ENCODE data around the gene PGRMC2.

PGRMC2 gene

GRCh38 chr4:128241019-128241418, 46.6 kb downstream of the PGRMC2 start:
- Histone ChIP-seq H3K9ac (ENCODE audit: insufficient read length, low read depth) (no peak overlapping the region), H3K27me3 (ENCODE audit: insufficient read depth, insufficient read length) (no peaks in the 10 kb centered on the region), H3K36me3 (ENCODE audit: insufficient read depth, insufficient read length, low read length) (no peaks in the 10 kb centered on the region), H3K4me1 (ENCODE audit: insufficient read depth, insufficient read length) (no peaks in the 10 kb centered on the region), H3K9me3 (ENCODE audit: insufficient read depth, low read length) (peaks cover 6% of the 10 kb centered on the region), H3K4me3 (ENCODE audit: insufficient read length, low read depth) (no peak overlapping the region)
- TF ChIP-seq ZNF274 (IDR thresholded peaks at IDR 0.05; ENCODE audit: low read depth, low read length) (no peak), YY1 (IDR thresholded peaks at IDR 0.05; ENCODE audit: insufficient read depth, insufficient read length) (no peak), SUZ12 (IDR thresholded peaks at IDR 0.05; ENCODE audit: extremely low read depth, insufficient read depth, insufficient read length) (no peak)
- no peak for DNase-seq (ENCODE audit: low read depth, low spot score)

- H3K4me3 ChIP-seq (ENCODE audit: insufficient read length, low read depth) = no peak overlapping the region
- DNase-seq (ENCODE audit: low read depth, low spot score) = no peak
- no peak overlapping the region for H3K9ac ChIP-seq (ENCODE audit: insufficient read length, low read depth)
- no peaks in the 10 kb centered on the region for H3K9me3 ChIP-seq (ENCODE audit: insufficient read depth, low read length)
- no peaks in the 10 kb centered on the region for H3K27me3 ChIP-seq (ENCODE audit: insufficient read depth, insufficient read length)
- no peaks in the 10 kb centered on the region for H3K36me3 ChIP-seq (ENCODE audit: insufficient read depth, insufficient read length, low read length)
- no peaks in the 10 kb centered on the region for H3K4me1 ChIP-seq (ENCODE audit: insufficient read depth, insufficient read length)
- no peak for TF ChIP-seq SUZ12 (IDR thresholded peaks at IDR 0.05; ENCODE audit: extremely low read depth, insufficient read depth, insufficient read length)
- TF ChIP-seq ZNF274 (IDR thresholded peaks at IDR 0.05; ENCODE audit: low read depth, low read length) = no peak
- TF ChIP-seq YY1 (IDR thresholded peaks at IDR 0.05; ENCODE audit: insufficient read depth, insufficient read length) = no peak
Observed at GRCh38 chr4:128234836-128235235, 52.8 kb downstream of the PGRMC2 start.

- Histone ChIP-seq H3K27me3 (ENCODE audit: insufficient read depth, insufficient read length) (no peaks in the 10 kb centered on the region), H3K36me3 (ENCODE audit: insufficient read depth, insufficient read length, low read length) (no peaks in the 10 kb centered on the region), H3K9ac (ENCODE audit: insufficient read length, low read depth) (no peak overlapping the region), H3K9me3 (ENCODE audit: insufficient read depth, low read length) (no peaks in the 10 kb centered on the region), H3K4me3 (ENCODE audit: insufficient read length, low read depth) (no peak overlapping the region), H3K4me1 (ENCODE audit: insufficient read depth, insufficient read length) (no peaks in the 10 kb centered on the region)
- TF ChIP-seq ZNF274 (IDR thresholded peaks at IDR 0.05; ENCODE audit: low read depth, low read length) = no peak
- no peak for TF ChIP-seq YY1 (IDR thresholded peaks at IDR 0.05; ENCODE audit: insufficient read depth, insufficient read length)
- TF ChIP-seq SUZ12 (IDR thresholded peaks at IDR 0.05; ENCODE audit: extremely low read depth, insufficient read depth, insufficient read length) = no peak
- no peak for DNase-seq (ENCODE audit: low read depth, low spot score)
Observed at GRCh38 chr4:128232719-128233118, 54.9 kb downstream of the PGRMC2 start.

GRCh38 chr4:128228845-128229795, 58.5 kb downstream of the PGRMC2 start:
- Histone ChIP-seq H3K36me3 (ENCODE audit: insufficient read depth, insufficient read length, low read length) (no peaks in the 10 kb centered on the region), H3K9ac (ENCODE audit: insufficient read length, low read depth) (no peak overlapping the region), H3K4me1 (ENCODE audit: insufficient read depth, insufficient read length) (no peaks in the 10 kb centered on the region), H3K4me3 (ENCODE audit: insufficient read length, low read depth) (no peak overlapping the region), H3K9me3 (ENCODE audit: insufficient read depth, low read length) (no peaks in the 10 kb centered on the region), H3K27me3 (ENCODE audit: insufficient read depth, insufficient read length) (no peaks in the 10 kb centered on the region)
- no peak for DNase-seq (ENCODE audit: low read depth, low spot score)
- TF ChIP-seq ZNF274 (IDR thresholded peaks at IDR 0.05; ENCODE audit: low read depth, low read length) = no peak
- no peak for TF ChIP-seq YY1 (IDR thresholded peaks at IDR 0.05; ENCODE audit: insufficient read depth, insufficient read length)
- TF ChIP-seq SUZ12 (IDR thresholded peaks at IDR 0.05; ENCODE audit: extremely low read depth, insufficient read depth, insufficient read length) = no peak

GRCh38 chr4:128227991-128228571, 59.5 kb downstream of the PGRMC2 start:
- no peak for DNase-seq (ENCODE audit: low read depth, low spot score)
- H3K9ac ChIP-seq (ENCODE audit: insufficient read length, low read depth) = no peak overlapping the region
- no peak overlapping the region for H3K4me3 ChIP-seq (ENCODE audit: insufficient read length, low read depth)
- TF ChIP-seq ZNF274 (IDR thresholded peaks at IDR 0.05; ENCODE audit: low read depth, low read length) (no peak), YY1 (IDR thresholded peaks at IDR 0.05; ENCODE audit: insufficient read depth, insufficient read length) (no peak), SUZ12 (IDR thresholded peaks at IDR 0.05; ENCODE audit: extremely low read depth, insufficient read depth, insufficient read length) (no peak)
- H3K4me1 ChIP-seq (ENCODE audit: insufficient read depth, insufficient read length) = no peaks in the 10 kb centered on the region
- no peaks in the 10 kb centered on the region for H3K9me3 ChIP-seq (ENCODE audit: insufficient read depth, low read length)
- no peaks in the 10 kb centered on the region for H3K36me3 ChIP-seq (ENCODE audit: insufficient read depth, insufficient read length, low read length)
- no peaks in the 10 kb centered on the region for H3K27me3 ChIP-seq (ENCODE audit: insufficient read depth, insufficient read length)

- no peaks in the 10 kb centered on the region for H3K27me3 ChIP-seq (ENCODE audit: insufficient read depth, insufficient read length)
- no peaks in the 10 kb centered on the region for H3K36me3 ChIP-seq (ENCODE audit: insufficient read depth, insufficient read length, low read length)
- DNase-seq (ENCODE audit: low read depth, low spot score) = no peak
- no peaks in the 10 kb centered on the region for H3K9me3 ChIP-seq (ENCODE audit: insufficient read depth, low read length)
- no peak overlapping the region for H3K9ac ChIP-seq (ENCODE audit: insufficient read length, low read depth)
- no peak overlapping the region for H3K4me3 ChIP-seq (ENCODE audit: insufficient read length, low read depth)
- TF ChIP-seq SUZ12 (IDR thresholded peaks at IDR 0.05; ENCODE audit: extremely low read depth, insufficient read depth, insufficient read length) (no peak), ZNF274 (IDR thresholded peaks at IDR 0.05; ENCODE audit: low read depth, low read length) (no peak), YY1 (IDR thresholded peaks at IDR 0.05; ENCODE audit: insufficient read depth, insufficient read length) (no peak)
- no peaks in the 10 kb centered on the region for H3K4me1 ChIP-seq (ENCODE audit: insufficient read depth, insufficient read length)
Observed at GRCh38 chr4:128225148-128225547, 62.5 kb downstream of the PGRMC2 start.

GRCh38 chr4:128221586-128221985, 66.0 kb downstream of the PGRMC2 start:
- no peak for DNase-seq (ENCODE audit: low read depth, low spot score)
- Histone ChIP-seq H3K4me1 (ENCODE audit: insufficient read depth, insufficient read length) (no peaks in the 10 kb centered on the region), H3K9me3 (ENCODE audit: insufficient read depth, low read length) (no peaks in the 10 kb centered on the region), H3K4me3 (ENCODE audit: insufficient read length, low read depth) (no peak overlapping the region), H3K36me3 (ENCODE audit: insufficient read depth, insufficient read length, low read length) (no peaks in the 10 kb centered on the region), H3K9ac (ENCODE audit: insufficient read length, low read depth) (no peak overlapping the region), H3K27me3 (ENCODE audit: insufficient read depth, insufficient read length) (no peaks in the 10 kb centered on the region)
- TF ChIP-seq ZNF274 (IDR thresholded peaks at IDR 0.05; ENCODE audit: low read depth, low read length) (no peak), YY1 (IDR thresholded peaks at IDR 0.05; ENCODE audit: insufficient read depth, insufficient read length) (no peak), SUZ12 (IDR thresholded peaks at IDR 0.05; ENCODE audit: extremely low read depth, insufficient read depth, insufficient read length) (no peak)

Measured in NT2/D1 (cell line).